ENCODE data around the gene PRKAG2. TPM values are rescaled to one million over a fixed set of nuclear protein-coding genes. Genes with fewer than 3 reads are reported as not detected.

Gene PRKAG2
- polyA plus RNA-seq, 1 of the 3 experiments (the other 2 are of a cell fraction) = 51.6 TPM

DNA sequence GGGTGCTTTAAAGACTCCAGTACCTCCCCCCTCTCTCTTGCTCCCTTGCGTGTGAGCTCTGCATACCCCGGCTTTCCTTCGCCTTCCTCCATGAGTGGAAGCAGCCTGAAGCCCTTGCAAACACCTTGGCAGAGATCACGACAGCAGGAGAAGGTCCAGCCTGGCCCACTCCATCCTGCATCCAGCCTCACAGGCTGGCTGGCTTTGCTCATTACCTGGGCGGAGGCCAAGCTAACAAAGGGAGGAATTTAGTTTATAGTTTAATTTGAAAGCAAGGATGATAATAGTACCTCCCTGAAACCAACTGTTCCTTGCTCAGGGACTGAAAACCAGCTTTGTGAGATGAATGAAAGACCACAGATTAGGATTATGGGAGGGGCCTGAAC lies 99.4 kb downstream of the PRKAG2 start (continued):
- TF ChIP-seq, protein P1, sequence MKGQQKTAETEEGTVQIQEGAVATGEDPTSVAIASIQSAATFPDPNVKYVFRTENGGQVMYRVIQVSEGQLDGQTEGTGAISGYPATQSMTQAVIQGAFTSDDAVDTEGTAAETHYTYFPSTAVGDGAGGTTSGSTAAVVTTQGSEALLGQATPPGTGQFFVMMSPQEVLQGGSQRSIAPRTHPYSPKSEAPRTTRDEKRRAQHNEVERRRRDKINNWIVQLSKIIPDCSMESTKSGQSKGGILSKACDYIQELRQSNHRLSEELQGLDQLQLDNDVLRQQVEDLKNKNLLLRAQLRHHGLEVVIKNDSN (IDR thresholded peaks at IDR 0.05; ENCODE audit: borderline replicate concordance, low read depth) = no peak
- TF ChIP-seq RXRA (IDR thresholded peaks at IDR 0.05; ENCODE audit: borderline replicate concordance, low read depth) = no peak
- TF ChIP-seq, protein P2, sequence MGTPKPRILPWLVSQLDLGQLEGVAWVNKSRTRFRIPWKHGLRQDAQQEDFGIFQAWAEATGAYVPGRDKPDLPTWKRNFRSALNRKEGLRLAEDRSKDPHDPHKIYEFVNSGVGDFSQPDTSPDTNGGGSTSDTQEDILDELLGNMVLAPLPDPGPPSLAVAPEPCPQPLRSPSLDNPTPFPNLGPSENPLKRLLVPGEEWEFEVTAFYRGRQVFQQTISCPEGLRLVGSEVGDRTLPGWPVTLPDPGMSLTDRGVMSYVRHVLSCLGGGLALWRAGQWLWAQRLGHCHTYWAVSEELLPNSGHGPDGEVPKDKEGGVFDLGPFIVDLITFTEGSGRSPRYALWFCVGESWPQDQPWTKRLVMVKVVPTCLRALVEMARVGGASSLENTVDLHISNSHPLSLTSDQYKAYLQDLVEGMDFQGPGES (IDR thresholded peaks at IDR 0.05; ENCODE audit: low read depth, low read length) = no peak

DNA sequence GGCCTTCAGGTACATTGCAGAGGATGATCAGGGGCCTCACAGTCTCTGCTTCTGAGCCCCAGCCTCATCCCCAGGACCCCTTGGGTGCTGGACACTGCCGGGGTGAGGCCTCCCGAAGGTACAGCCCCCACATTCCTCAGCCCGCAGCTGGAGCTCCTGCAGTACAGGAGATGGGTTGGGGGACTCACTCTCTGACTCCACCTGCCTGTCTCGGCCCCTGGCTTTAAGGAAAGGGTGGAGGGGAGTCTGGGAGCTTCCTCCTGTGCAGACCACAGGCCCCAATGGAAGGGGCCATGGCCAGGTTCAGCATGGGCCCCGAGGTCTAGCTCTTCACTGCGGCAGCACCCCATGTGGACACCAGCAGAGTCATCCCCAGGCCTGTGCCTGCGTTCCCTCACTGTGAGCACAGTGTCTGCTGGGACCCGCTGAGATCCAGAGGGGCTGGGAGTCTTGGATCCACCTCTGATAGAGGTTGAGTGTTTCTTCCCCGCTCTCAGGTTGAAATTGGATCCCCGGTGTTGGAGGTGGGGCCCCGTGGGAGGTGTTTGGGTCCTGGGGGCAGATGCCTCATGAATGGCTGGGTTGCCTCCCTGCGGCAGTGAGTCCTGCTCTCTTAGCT lies 99.9 kb downstream of the PRKAG2 start:
- CTCF ChIA-PET = interaction anchor here (0.6 to 17.6 kb wide), 9 partner anchors 13 to 208 kb away, joined by 3 to 333 read pairs (median 4); partner anchors contain the start of gene PRKAG2
- WGBS (ENCODE audit: low lambda C conversion rate) = 71% methylated on average over 11 of the region's 12 CpGs
- no peaks in the 10 kb centered on the region for H3F3A ChIP-seq (replicated peaks; ENCODE audit: insufficient read depth)
- no peaks in the 10 kb centered on the region for H4K20me1 ChIP-seq (ENCODE audit: insufficient read depth)
- TF ChIP-seq RFX5 (IDR thresholded peaks at IDR 0.05; ENCODE audit: low read length) (no peak), FOXJ3 (CRISPR knock-in tag; IDR thresholded peaks at IDR 0.05) (no peak), TAF1 (IDR thresholded peaks at IDR 0.05; ENCODE audit: borderline replicate concordance, low read depth, low read length) (no peak), JUND (IDR thresholded peaks at IDR 0.05) (no peak), ELF1 (IDR thresholded peaks at IDR 0.05) (no peak), GABPA (IDR thresholded peaks at IDR 0.05; ENCODE audit: low read depth) (no peak), SMC3 (IDR thresholded peaks at IDR 0.05; ENCODE audit: low read depth, low read length) (no peak), MXI1 (IDR thresholded peaks at IDR 0.05; ENCODE audit: low read depth, low read length) (no peak), TCF12 (IDR thresholded peaks at IDR 0.05) (no peak), FOSL2 (IDR thresholded peaks at IDR 0.05; ENCODE audit: borderline replicate concordance, low read depth) (no peak)
- TF ChIP-seq, protein P3, sequence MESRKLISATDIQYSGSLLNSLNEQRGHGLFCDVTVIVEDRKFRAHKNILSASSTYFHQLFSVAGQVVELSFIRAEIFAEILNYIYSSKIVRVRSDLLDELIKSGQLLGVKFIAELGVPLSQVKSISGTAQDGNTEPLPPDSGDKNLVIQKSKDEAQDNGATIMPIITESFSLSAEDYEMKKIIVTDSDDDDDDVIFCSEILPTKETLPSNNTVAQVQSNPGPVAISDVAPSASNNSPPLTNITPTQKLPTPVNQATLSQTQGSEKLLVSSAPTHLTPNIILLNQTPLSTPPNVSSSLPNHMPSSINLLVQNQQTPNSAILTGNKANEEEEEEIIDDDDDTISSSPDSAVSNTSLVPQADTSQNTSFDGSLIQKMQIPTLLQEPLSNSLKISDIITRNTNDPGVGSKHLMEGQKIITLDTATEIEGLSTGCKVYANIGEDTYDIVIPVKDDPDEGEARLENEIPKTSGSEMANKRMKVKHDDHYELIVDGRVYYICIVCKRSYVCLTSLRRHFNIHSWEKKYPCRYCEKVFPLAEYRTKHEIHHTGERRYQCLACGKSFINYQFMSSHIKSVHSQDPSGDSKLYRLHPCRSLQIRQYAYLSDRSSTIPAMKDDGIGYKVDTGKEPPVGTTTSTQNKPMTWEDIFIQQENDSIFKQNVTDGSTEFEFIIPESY (IDR thresholded peaks at IDR 0.05; ENCODE audit: borderline replicate concordance, low read depth) = no peak
- TF ChIP-seq, protein P4, sequence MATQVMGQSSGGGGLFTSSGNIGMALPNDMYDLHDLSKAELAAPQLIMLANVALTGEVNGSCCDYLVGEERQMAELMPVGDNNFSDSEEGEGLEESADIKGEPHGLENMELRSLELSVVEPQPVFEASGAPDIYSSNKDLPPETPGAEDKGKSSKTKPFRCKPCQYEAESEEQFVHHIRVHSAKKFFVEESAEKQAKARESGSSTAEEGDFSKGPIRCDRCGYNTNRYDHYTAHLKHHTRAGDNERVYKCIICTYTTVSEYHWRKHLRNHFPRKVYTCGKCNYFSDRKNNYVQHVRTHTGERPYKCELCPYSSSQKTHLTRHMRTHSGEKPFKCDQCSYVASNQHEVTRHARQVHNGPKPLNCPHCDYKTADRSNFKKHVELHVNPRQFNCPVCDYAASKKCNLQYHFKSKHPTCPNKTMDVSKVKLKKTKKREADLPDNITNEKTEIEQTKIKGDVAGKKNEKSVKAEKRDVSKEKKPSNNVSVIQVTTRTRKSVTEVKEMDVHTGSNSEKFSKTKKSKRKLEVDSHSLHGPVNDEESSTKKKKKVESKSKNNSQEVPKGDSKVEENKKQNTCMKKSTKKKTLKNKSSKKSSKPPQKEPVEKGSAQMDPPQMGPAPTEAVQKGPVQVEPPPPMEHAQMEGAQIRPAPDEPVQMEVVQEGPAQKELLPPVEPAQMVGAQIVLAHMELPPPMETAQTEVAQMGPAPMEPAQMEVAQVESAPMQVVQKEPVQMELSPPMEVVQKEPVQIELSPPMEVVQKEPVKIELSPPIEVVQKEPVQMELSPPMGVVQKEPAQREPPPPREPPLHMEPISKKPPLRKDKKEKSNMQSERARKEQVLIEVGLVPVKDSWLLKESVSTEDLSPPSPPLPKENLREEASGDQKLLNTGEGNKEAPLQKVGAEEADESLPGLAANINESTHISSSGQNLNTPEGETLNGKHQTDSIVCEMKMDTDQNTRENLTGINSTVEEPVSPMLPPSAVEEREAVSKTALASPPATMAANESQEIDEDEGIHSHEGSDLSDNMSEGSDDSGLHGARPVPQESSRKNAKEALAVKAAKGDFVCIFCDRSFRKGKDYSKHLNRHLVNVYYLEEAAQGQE (IDR thresholded peaks at IDR 0.05; ENCODE audit: low read depth, low read length) = no peak
- TF ChIP-seq, protein P2 (IDR thresholded peaks at IDR 0.05; ENCODE audit: low read depth, low read length) = no peak
- TF ChIP-seq, protein P5, sequence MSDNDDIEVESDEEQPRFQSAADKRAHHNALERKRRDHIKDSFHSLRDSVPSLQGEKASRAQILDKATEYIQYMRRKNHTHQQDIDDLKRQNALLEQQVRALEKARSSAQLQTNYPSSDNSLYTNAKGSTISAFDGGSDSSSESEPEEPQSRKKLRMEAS (IDR thresholded peaks at IDR 0.05; ENCODE audit: low read depth) = no peak
- H3K9me2 ChIP-seq = no peaks in the 10 kb centered on the region
- H3K9ac ChIP-seq = no peak overlapping the region
- no peak for DNase-seq
- no peak overlapping the region for H3K4me2 ChIP-seq
- POLR2A ChIA-PET = no interaction called here
- H3K27me3 ChIP-seq (ENCODE audit: insufficient read depth) = peaks cover 45% of the 10 kb centered on the region; the same call in 1 of the 2 replicates
- no peak overlapping the region for H3K4me3 ChIP-seq (ENCODE audit: low read depth in 2 of 2, low read length in 1 of 2)
- 0 out of 2 replicates have a peak, but pooled peaks cover 5% of the 10 kb centered on the region for H3K9me3 ChIP-seq
- H3K27ac ChIP-seq (ENCODE audit: low read depth in 2 of 2, low read length in 1 of 2) = no peak overlapping the region
- H3K36me3 ChIP-seq (replicated peaks in 1 of 2; ENCODE audit: control insufficient read depth in 1 of 2, insufficient read depth in 2 of 2, low read length in 1 of 2) = no peaks in the 10 kb centered on the region
- no peak overlapping the region for H2AFZ ChIP-seq (ENCODE audit: low read depth)
- H3K79me2 ChIP-seq (ENCODE audit: insufficient read depth) = no peaks in the 10 kb centered on the region
- no peaks in the 10 kb centered on the region; a peak in 1 of 4 replicates for H3K4me1 ChIP-seq (ENCODE audit: control insufficient read depth in 1 of 2, insufficient read depth in 2 of 2, low read depth in 1 of 2, low read length in 1 of 2)
